Ovary (tissue), 9 donors: ENCODE results near the gene NAA20. TPM values are rescaled to one million over a fixed set of nuclear protein-coding genes. Genes with fewer than 3 reads are reported as not detected.

Source experiments
- DNase-seq, 5 donors: peaks; one replicate each; pipeline ENCODE4 v3.0.0-alpha.2; 2019 to 2020
- H3K27ac ChIP-seq, 2 donors: fragments of 200-600 bp; one replicate each; pipeline versions ENCODE4 v1.5.1 to v1.8.0; 2019 to 2022
- H3K27me3 ChIP-seq: fragments of 200-600 bp; one replicate; pipeline ENCODE4 v1.8.0; 2022
- H3K36me3 ChIP-seq: fragments of 200-600 bp; sonication (generic); one replicate; pipeline ENCODE4 v1.5.1; 2019
- H3K4me1 ChIP-seq: one replicate; pipeline ENCODE4 v1.8.1; 2013; ENCODE audit warnings: mild to moderate bottlenecking, moderate library complexity; ENCODE audit not compliant: insufficient read depth
- H3K4me3 ChIP-seq: fragments of 200-600 bp; sonication (generic); one replicate; pipeline ENCODE4 v1.5.1; 2017
- H3K9me3 ChIP-seq, 2 donors: fragments of 200-600 bp in 1 of 2; sonication (generic) in 1 of 2; one replicate each; pipeline versions ENCODE4 v1.5.1 to v1.8.1; 2013 to 2019; ENCODE audit warnings: mild to moderate bottlenecking in 1 of 2, moderate library complexity in 1 of 2
- EP300 ChIP-seq: sonication (generic); formaldehyde crosslinking; IDR thresholded peaks from one replicate; pipeline ENCODE4 v1.6.1; 2017; ENCODE audit warnings: antibody characterized with exemption
- POLR2A ChIP-seq: fragments of 450-650 bp; IDR thresholded peaks from one replicate; pipeline ENCODE4 v1.6.1; 2017; ENCODE audit warnings: antibody characterized with exemption, mild to moderate bottlenecking, moderate library complexity
- WGBS, 3 donors: extraction: QIAGEN DNeasy Blood & Tissue Kit in 1 of 3; methylation state at CpG; one replicate each; pipeline versions ENCODE4 v1.1.5 to v1.1.7; 2013 to 2017; 5-methylcytosine and 5-hydroxymethylcytosine counted together
- intact Hi-C, 4 donors: fragments of 100-400 bp; cut with DNase I; formaldehyde crosslinking; loops; one replicate each; pipeline versions ENCODE4 v1.11.0 to v1.15.1; 2022 to 2023
- polyA plus RNA-seq, 2 donors: library from polyadenylated mRNA; stranded (reverse); fragments of 200-250 nt in 1 of 2; fragments of 350-450 nt in 1 of 2; fragmentation: Illumina TruSeq in 1 of 2; extraction: RNeasy Lipid Tissue Mini Kit (QIAGEN cat#74804) in 1 of 2; gene quantifications; one replicate each; pipeline ENCODE4 v1.2.3, GENCODE V29; 2013 to 2014
- total RNA-seq, 7 donors: library from RNA; depleted of rRNA in 2 of 7; stranded (reverse); fragments of >200 nt in 2 of 7; fragmentation: NEBNext Ultra II Directional in 3 of 7; extraction: Animal tissue kit (Norgen Biotek cat#: 25700) in 3 of 7; gene quantifications; one replicate each; pipeline versions ENCODE4 v1.1.0 to v1.2.4, GENCODE V29; 2016 to 2023
- TF ChIP-seq, protein P1 (sequence below), 3 donors: fragments of 450-650 bp in 2 of 3; fragments of 200-600 bp in 1 of 3; IDR thresholded peaks; one replicate each; pipeline versions ENCODE4 v1.5.1 to v1.8.0; 2016 to 2022; ENCODE audit warnings: antibody characterized with exemption in 3 of 3, mild to moderate bottlenecking in 1 of 3
- donor health status: DM: no; HTN: no; CAD: no; lungs with moderate emphysema.
- donor health status: DM: no; HTN: no; CAD: no.
- donor health status: Bipolar disorder and iron deficiency.
- donor health status: DM: yes; HTN: yes; CAD: no.
- donor health status: DM: no; HTN: no; CAD: no.
- donor health status: DM: yes; HTN: yes; CAD: no.

The NAA20 gene
- total and polyA plus RNA-seq, 9 donors: 19.4 to 67.6 (median 46.1) TPM

DNA sequence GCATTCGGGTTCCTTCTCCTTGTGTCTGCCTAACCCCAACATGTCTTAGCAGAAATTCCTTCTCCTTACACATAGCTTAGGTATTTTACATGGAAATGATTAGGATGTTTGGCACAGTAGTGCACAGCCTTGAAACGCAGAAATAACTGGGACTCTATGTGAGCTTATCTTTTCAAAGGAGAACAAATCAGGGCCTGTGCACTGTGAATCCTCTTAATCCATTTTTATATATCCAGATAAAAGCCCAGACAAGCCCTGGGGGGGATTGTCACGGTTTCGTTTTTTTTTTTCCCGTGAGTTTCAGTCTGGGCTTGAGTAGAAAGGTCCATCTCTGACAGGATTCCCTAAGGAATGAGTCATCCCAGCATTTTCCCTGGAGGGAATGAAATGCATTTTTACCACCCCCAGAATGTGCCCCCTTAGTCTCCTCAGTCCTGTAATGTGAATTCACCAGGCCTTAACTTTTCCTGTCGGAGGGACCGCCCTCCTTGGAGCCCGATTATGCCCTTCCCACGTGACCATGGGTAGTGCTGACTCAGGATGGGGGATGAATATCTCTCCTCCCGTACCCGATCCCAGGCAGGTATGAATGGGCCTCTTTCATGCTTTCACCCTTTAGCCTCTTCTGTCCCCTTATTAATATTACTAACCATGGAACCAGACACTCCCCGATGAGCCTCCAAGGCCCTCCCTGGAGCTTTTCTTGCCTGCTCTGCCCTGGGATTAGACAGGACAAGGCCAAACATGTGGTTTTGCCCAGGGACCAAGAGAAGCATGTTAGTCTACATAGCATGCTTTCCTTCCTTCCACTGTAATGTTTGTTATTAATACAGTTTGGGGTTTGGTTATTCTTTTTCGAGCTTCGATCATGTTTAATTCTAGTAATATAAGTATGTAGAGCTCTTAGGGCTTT lies 23.9 kb upstream of the NAA20 start:
- intact Hi-C loops: loop anchor here in 3 of 4 donors (2.0 to 10.0 kb wide), 5 partner anchors 18 to 298 kb away; no protein-coding TSS in a partner anchor
- DNase-seq: peak in 3 of 5 donors; percentile 47 to 65 (median 59)
- no peaks in the 10 kb centered on the region for H3K9me3 ChIP-seq
- no peak overlapping the region for H3K4me3 ChIP-seq
- 10 to 19% (median 11%) methylated on average over 14 of the region's 14 CpGs for WGBS, 3 donors
- TF ChIP-seq POLR2A (no peak), EP300 (no peak)
- TF ChIP-seq, protein P1, sequence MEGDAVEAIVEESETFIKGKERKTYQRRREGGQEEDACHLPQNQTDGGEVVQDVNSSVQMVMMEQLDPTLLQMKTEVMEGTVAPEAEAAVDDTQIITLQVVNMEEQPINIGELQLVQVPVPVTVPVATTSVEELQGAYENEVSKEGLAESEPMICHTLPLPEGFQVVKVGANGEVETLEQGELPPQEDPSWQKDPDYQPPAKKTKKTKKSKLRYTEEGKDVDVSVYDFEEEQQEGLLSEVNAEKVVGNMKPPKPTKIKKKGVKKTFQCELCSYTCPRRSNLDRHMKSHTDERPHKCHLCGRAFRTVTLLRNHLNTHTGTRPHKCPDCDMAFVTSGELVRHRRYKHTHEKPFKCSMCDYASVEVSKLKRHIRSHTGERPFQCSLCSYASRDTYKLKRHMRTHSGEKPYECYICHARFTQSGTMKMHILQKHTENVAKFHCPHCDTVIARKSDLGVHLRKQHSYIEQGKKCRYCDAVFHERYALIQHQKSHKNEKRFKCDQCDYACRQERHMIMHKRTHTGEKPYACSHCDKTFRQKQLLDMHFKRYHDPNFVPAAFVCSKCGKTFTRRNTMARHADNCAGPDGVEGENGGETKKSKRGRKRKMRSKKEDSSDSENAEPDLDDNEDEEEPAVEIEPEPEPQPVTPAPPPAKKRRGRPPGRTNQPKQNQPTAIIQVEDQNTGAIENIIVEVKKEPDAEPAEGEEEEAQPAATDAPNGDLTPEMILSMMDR (IDR thresholded peaks at IDR 0.05): no peak
- H3K27me3 ChIP-seq: no peaks in the 10 kb centered on the region
- H3K27ac ChIP-seq: peak overlapping the region; percentile 9 to 63
- peaks cover 7% of the 10 kb centered on the region for H3K4me1 ChIP-seq
- H3K36me3 ChIP-seq: no peaks in the 10 kb centered on the region

DNA sequence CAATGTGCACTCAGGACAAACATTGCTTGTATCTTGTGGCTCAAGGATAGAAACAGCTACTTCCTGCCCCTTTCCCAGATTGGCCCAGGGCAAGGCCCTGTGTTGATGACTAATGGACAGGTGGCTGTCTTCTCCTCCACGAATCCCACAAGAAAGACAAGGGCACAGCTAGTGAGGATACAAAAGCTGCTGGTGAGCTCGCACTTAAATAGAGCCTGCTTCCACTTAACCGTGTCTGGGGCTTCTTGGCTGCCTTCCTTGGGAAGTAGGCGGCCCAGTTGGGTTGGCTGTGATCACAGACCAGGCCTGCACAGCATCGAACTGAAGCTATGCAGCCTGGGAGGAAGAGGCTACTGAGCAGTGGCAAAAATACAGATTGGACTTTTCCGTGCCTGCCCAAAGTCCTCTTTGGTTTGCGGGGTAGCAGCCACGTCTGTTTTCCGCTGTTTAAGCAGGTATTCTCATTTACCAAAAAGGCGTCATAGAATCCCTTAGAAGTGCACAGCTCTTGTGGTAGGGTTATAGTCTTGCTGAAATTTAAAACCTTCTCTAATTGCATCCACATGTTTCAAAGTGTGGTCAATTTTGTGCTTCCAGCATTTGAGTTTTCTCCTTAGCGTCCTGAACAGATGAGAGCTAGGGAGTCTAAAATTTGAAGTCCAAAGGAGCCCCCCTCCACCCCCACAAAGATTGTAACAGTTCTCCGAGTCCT lies 23.0 kb upstream of the NAA20 start:
- intact Hi-C loops: loop anchor here (2.0 to 10.0 kb wide), 6 partner anchors 19 to 299 kb away; no protein-coding TSS in a partner anchor
- no peak for TF ChIP-seq EP300
- no peak for TF ChIP-seq POLR2A
- TF ChIP-seq, protein P1 (IDR thresholded peaks at IDR 0.05): no peak
- Histone ChIP-seq H3K27ac (peak overlapping the region in 1 of 2 donors; percentile 63), H3K36me3 (no peaks in the 10 kb centered on the region), H3K4me3 (no peak overlapping the region), H3K4me1 (peaks cover 7% of the 10 kb centered on the region), H3K27me3 (no peaks in the 10 kb centered on the region), H3K9me3 (no peaks in the 10 kb centered on the region)
- DNase-seq: no peak
- 49 to 54% (median 51%) methylated on average over 12 of the region's 12 CpGs for WGBS, 3 donors

DNA sequence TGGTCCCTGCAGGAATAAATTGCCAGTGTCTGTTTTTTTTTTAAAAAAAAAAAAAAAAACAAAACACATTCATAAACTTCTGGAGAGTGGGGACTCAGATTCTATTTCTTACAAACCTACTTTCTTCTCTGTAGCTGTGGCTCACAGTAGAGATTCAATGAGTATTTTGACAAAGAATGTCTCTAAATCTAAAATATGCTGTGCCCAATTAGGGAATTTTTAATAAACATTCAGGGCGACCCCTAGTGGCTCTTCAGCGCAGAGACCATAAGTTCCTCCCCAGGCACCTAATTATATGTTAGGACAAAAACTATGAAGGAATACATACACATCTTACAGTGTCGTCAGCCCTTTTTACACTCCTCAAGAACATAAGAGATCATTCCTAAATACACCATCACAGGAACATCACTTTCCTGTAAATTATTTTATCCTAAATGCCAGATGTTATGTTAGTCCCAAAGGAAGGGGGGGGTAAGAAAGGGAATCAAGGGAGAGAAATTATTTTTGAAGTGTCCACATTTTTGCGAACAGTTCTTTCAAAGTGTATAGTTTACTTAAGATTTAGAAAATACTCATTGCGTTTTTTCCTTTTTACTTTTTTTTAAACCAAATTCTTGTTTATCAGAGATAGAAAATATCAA lies 21.8 kb upstream of the NAA20 start:
- Histone ChIP-seq H3K4me3 (no peak overlapping the region), H3K4me1 (peaks cover 7% of the 10 kb centered on the region), H3K27me3 (no peaks in the 10 kb centered on the region), H3K9me3 (no peaks in the 10 kb centered on the region), H3K36me3 (no peaks in the 10 kb centered on the region), H3K27ac (no peak overlapping the region)
- no peak for TF ChIP-seq EP300
- TF ChIP-seq, protein P1 (IDR thresholded peaks at IDR 0.05): peak; percentile 73 to 81 (median 75)
- TF ChIP-seq POLR2A: no peak
- intact Hi-C loops: loop anchor here (2.0 to 10.0 kb wide), 9 partner anchors 91 to 308 kb away; no protein-coding TSS in a partner anchor
- 18 to 30% (median 21%) methylated on average over 5 of the region's 5 CpGs for WGBS, 3 donors
- DNase-seq: peak in 1 of 5 donors; percentile 59

DNA sequence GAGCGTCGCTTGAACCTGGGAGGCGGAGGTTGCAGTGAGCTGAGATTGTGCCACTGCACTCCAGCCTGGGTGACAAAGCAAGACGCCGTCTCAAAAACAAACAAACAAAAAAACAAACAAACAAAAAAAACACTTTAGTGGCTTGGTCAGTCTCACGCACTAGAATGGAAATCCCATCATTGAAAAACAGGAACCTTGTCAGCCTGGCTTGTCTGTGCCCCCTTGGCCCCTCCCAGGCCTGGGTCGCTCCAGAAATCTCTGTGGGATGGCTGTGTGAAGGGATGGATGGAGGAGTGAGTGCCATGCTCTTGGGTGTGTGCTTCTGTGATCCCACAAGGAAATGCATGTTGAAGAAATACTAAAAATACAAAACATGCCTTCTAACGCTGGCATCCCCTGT lies 20.9 kb upstream of the NAA20 start:
- Histone ChIP-seq H3K27ac (no peak overlapping the region), H3K36me3 (no peaks in the 10 kb centered on the region)
- WGBS, 3 donors: 81 to 85% (median 82%) methylated on average over 8 of the region's 8 CpGs

More for the DNA sequence above, 20.9 kb upstream of the NAA20 start:
- Histone ChIP-seq H3K4me1 (peaks cover 7% of the 10 kb centered on the region), H3K9me3 (no peaks in the 10 kb centered on the region), H3K27me3 (no peaks in the 10 kb centered on the region), H3K4me3 (no peak overlapping the region)
- intact Hi-C loops: loop anchor here (5.0 to 10.0 kb wide), 8 partner anchors 91 to 309 kb away; no protein-coding TSS in a partner anchor
- TF ChIP-seq EP300: no peak
- TF ChIP-seq, protein P1 (IDR thresholded peaks at IDR 0.05): no peak
- no peak for TF ChIP-seq POLR2A
- DNase-seq: no peak
